Ovary (tissue), 9 donors: ENCODE results near the gene HDGFL2. TPM values are rescaled to one million over a fixed set of nuclear protein-coding genes. Genes with fewer than 3 reads are reported as not detected.

Source experiments
- DNase-seq, 5 donors: peaks; one replicate each; pipeline ENCODE4 v3.0.0-alpha.2; 2019 to 2020
- H3K27ac ChIP-seq, 2 donors: fragments of 200-600 bp; one replicate each; pipeline versions ENCODE4 v1.5.1 to v1.8.0; 2019 to 2022
- H3K27me3 ChIP-seq: fragments of 200-600 bp; one replicate; pipeline ENCODE4 v1.8.0; 2022
- H3K36me3 ChIP-seq: fragments of 200-600 bp; sonication (generic); one replicate; pipeline ENCODE4 v1.5.1; 2019
- H3K4me1 ChIP-seq: one replicate; pipeline ENCODE4 v1.8.1; 2013; ENCODE audit warnings: mild to moderate bottlenecking, moderate library complexity; ENCODE audit not compliant: insufficient read depth
- H3K4me3 ChIP-seq: fragments of 200-600 bp; sonication (generic); one replicate; pipeline ENCODE4 v1.5.1; 2017
- H3K9me3 ChIP-seq, 2 donors: fragments of 200-600 bp in 1 of 2; sonication (generic) in 1 of 2; one replicate each; pipeline versions ENCODE4 v1.5.1 to v1.8.1; 2013 to 2019; ENCODE audit warnings: mild to moderate bottlenecking in 1 of 2, moderate library complexity in 1 of 2
- CTCF ChIP-seq, 3 donors: fragments of 450-650 bp in 2 of 3; fragments of 200-600 bp in 1 of 3; IDR thresholded peaks; one replicate each; pipeline versions ENCODE4 v1.5.1 to v1.8.0; 2016 to 2022; ENCODE audit warnings: antibody characterized with exemption in 3 of 3, mild to moderate bottlenecking in 1 of 3
- EP300 ChIP-seq: sonication (generic); formaldehyde crosslinking; IDR thresholded peaks from one replicate; pipeline ENCODE4 v1.6.1; 2017; ENCODE audit warnings: antibody characterized with exemption
- POLR2A ChIP-seq: fragments of 450-650 bp; IDR thresholded peaks from one replicate; pipeline ENCODE4 v1.6.1; 2017; ENCODE audit warnings: antibody characterized with exemption, mild to moderate bottlenecking, moderate library complexity
- WGBS, 3 donors: extraction: QIAGEN DNeasy Blood & Tissue Kit in 1 of 3; methylation state at CpG; one replicate each; pipeline versions ENCODE4 v1.1.5 to v1.1.7; 2013 to 2017; 5-methylcytosine and 5-hydroxymethylcytosine counted together
- intact Hi-C, 4 donors: fragments of 100-400 bp; cut with DNase I; formaldehyde crosslinking; loops; one replicate each; pipeline versions ENCODE4 v1.11.0 to v1.15.1; 2022 to 2023
- polyA plus RNA-seq, 2 donors: library from polyadenylated mRNA; stranded (reverse); fragments of 200-250 nt in 1 of 2; fragments of 350-450 nt in 1 of 2; fragmentation: Illumina TruSeq in 1 of 2; extraction: RNeasy Lipid Tissue Mini Kit (QIAGEN cat#74804) in 1 of 2; gene quantifications; one replicate each; pipeline ENCODE4 v1.2.3, GENCODE V29; 2013 to 2014
- total RNA-seq, 7 donors: library from RNA; depleted of rRNA in 2 of 7; stranded (reverse); fragments of >200 nt in 2 of 7; fragmentation: NEBNext Ultra II Directional in 3 of 7; extraction: Animal tissue kit (Norgen Biotek cat#: 25700) in 3 of 7; gene quantifications; one replicate each; pipeline versions ENCODE4 v1.1.0 to v1.2.4, GENCODE V29; 2016 to 2023
- donor health status: DM: no; HTN: no; CAD: no; lungs with moderate emphysema.
- donor health status: DM: no; HTN: no; CAD: no.
- donor health status: Bipolar disorder and iron deficiency.
- donor health status: DM: yes; HTN: yes; CAD: no.
- donor health status: DM: no; HTN: no; CAD: no.
- donor health status: DM: yes; HTN: yes; CAD: no.

HDGFL2 gene
- total and polyA plus RNA-seq, 9 donors, result 28.5 to 77.2 (median 63.0) TPM

DNA sequence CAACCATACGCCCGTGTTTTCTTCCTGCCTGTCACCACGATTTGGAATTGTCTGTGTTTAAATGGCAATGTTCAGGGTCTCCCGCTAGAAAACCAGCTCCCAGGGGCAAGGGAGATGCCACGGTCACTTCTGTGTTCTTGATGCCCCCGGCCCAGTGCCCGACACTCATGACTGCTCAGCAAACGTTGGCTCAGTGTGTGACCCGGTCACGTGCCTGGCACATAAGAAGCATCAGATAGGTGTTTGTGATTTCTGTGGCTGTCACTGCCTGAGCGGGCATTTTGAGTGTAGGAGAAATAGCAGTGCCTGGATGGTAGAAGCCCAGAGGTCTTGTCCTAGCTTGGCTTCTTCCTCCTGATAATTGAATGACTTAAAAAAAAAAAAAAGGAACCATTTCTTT lies 15.5 kb downstream of the HDGFL2 start:
- H3K4me3 ChIP-seq, result no peak overlapping the region
- H3K27ac ChIP-seq, result no peak overlapping the region
- no peaks in the 10 kb centered on the region for H3K9me3 ChIP-seq
- no peaks in the 10 kb centered on the region for H3K4me1 ChIP-seq
- no peak for DNase-seq
- H3K27me3 ChIP-seq, result no peaks in the 10 kb centered on the region
- 83 to 87% (median 84%) methylated on average over 11 of the region's 11 CpGs for WGBS, 3 donors
- TF ChIP-seq POLR2A, result no peak
- TF ChIP-seq CTCF (IDR thresholded peaks at IDR 0.05), result no peak
- TF ChIP-seq EP300, result no peak
- no peaks in the 10 kb centered on the region for H3K36me3 ChIP-seq
- intact Hi-C loops, result no loop called here

- H3K4me3 ChIP-seq, result no peak overlapping the region
- TF ChIP-seq POLR2A (no peak), EP300 (no peak), CTCF (IDR thresholded peaks at IDR 0.05) (no peak)
- H3K36me3 ChIP-seq, result no peaks in the 10 kb centered on the region
- no peak for DNase-seq
- no peaks in the 10 kb centered on the region for H3K4me1 ChIP-seq
- H3K9me3 ChIP-seq, result no peaks in the 10 kb centered on the region
- H3K27me3 ChIP-seq, result no peaks in the 10 kb centered on the region
- intact Hi-C loops, result no loop called here
- 89 to 94% (median 89%) methylated on average over 29 of the region's 29 CpGs for WGBS, 3 donors
- H3K27ac ChIP-seq, result no peak overlapping the region
These were observed 16.4 kb downstream of the HDGFL2 start for GRCh38 chr19:4488496-4488895.

- no peak for DNase-seq
- Histone ChIP-seq H3K4me3 (no peak overlapping the region), H3K27me3 (no peaks in the 10 kb centered on the region), H3K4me1 (no peaks in the 10 kb centered on the region), H3K36me3 (no peaks in the 10 kb centered on the region), H3K27ac (no peak overlapping the region), H3K9me3 (no peaks in the 10 kb centered on the region)
- intact Hi-C loops, result no loop called here
- TF ChIP-seq CTCF (IDR thresholded peaks at IDR 0.05), result no peak
- TF ChIP-seq POLR2A, result no peak
- no peak for TF ChIP-seq EP300
- WGBS, 3 donors, result 95 to 96% (median 95%) methylated on average over 21 of the region's 21 CpGs
These were observed 19.3 kb downstream of the HDGFL2 start for GRCh38 chr19:4491446-4491845.

DNA sequence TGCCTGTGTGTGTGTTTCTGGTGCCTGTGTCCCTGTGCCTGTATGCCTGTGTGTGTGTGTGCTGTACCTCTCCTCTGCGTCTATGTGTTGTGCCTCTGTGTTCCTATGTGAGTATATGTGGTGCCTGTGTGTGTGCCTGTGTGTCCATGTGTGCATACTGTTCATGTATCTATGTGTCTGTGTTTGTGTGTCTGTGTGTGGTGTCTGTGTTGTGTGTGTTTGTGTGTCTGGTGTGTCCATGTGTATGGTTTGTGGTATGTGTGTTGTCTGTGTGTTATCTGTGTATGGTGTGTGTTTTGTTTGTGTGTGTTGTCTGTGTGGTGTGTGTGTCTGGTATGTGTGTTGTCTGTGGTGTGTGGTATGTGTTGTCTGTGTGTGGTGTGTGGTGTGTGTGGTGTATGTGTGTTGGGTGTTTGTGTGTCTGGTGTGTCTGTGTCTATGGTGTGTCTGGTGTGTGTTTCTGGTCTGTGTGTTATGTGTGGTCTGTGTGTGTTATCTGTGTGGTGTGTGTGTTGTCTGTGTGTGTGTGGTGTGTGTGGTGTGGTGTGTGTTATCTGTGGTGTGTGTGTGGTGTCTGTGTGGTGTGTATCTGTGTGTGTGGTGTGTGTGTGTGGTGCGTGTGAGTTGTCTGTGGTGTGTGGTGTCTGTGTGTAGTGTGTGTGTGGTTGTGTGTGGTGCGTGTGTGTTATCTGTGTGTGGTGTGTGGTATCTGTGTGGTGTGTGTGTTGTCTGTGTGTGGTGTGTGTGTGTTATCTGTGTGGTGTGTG lies 20.4 kb downstream of the HDGFL2 start:
- H3K36me3 ChIP-seq, result no peaks in the 10 kb centered on the region
- TF ChIP-seq POLR2A (no peak), CTCF (IDR thresholded peaks at IDR 0.05) (no peak), EP300 (no peak)
- no peaks in the 10 kb centered on the region for H3K4me1 ChIP-seq
- no peak overlapping the region for H3K27ac ChIP-seq
- intact Hi-C loops, result no loop called here
- 90 to 95% (median 95%) methylated on average over 3 of the region's 3 CpGs for WGBS, 3 donors
- no peaks in the 10 kb centered on the region for H3K27me3 ChIP-seq
- no peak overlapping the region for H3K4me3 ChIP-seq
- DNase-seq, result no peak
- no peaks in the 10 kb centered on the region for H3K9me3 ChIP-seq
